IPS-20b (cell line): ENCODE measurements around the gene ZNF79.

Experiments used
- H3K27ac ChIP-seq: one replicate; pipeline ENCODE4 v1.5.1; 2013; ENCODE audit warnings: low read length
- H3K27me3 ChIP-seq: 2 replicates; pipeline ENCODE4 v1.6.1; 2013; ENCODE audit warnings: mild to moderate bottlenecking, low read length, inconsistent platforms; ENCODE audit not compliant: insufficient read depth
- H3K36me3 ChIP-seq: 2 replicates; pipeline ENCODE4 v1.6.1; 2013; ENCODE audit warnings: low read depth, mild to moderate bottlenecking, inconsistent platforms, low read length, moderate library complexity; ENCODE audit not compliant: insufficient read depth
- H3K4me1 ChIP-seq: 2 replicates; pipeline ENCODE4 v1.6.1; 2013; ENCODE audit warnings: mild to moderate bottlenecking, control low read depth, inconsistent platforms, low read length, moderate library complexity; ENCODE audit not compliant: insufficient read depth
- H3K4me3 ChIP-seq: 2 replicates; pipeline ENCODE4 v1.5.1; 2013; ENCODE audit warnings: mild to moderate bottlenecking, low read length, inconsistent platforms
- H3K9ac ChIP-seq: 2 replicates; pipeline ENCODE4 v1.6.1; 2013; ENCODE audit warnings: low read depth, mild to moderate bottlenecking, inconsistent platforms, low read length, moderate library complexity
- H3K9me3 ChIP-seq: 2 replicates; pipeline ENCODE4 v1.6.1; 2013; ENCODE audit warnings: mild to moderate bottlenecking, low read depth, low read length, inconsistent platforms; ENCODE audit not compliant: insufficient read depth

Gene ZNF79

DNA sequence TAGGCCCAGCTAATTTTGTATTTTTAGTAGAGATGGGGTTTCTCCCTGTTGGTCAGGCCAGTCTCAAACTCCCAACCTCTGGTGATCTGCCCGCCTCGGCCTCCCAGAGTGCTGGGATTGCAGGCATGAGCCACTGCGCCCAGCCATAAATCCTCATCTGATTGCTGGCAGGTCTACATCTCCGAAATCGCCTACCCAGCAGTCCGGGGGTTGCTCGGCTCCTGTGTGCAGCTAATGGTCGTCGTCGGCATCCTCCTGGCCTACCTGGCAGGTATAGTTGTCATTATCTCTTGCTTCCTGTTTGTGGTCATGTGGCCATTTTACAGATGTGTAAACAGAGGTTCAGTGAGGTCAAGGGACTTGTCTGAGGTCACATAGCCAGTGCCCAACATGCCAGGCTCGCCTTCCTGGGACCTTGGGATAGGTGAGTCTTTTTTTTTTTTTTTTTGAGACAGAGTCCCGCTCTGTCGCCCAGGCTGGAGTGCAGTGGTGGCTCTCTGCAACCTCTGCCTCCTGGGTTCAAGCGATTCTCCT lies 24.4 kb upstream of the ZNF79 start:
- Histone ChIP-seq H3K27ac (no peak overlapping the region), H3K27me3 (peaks cover 10% of the 10 kb centered on the region), H3K9ac (no peak overlapping the region), H3K9me3 (no peaks in the 10 kb centered on the region), H3K36me3 (peaks cover 24% of the 10 kb centered on the region; the same call in 1 of the 2 replicates), H3K4me1 (peaks cover 7% of the 10 kb centered on the region; the same call in 1 of the 2 replicates), H3K4me3 (no peak overlapping the region)

DNA sequence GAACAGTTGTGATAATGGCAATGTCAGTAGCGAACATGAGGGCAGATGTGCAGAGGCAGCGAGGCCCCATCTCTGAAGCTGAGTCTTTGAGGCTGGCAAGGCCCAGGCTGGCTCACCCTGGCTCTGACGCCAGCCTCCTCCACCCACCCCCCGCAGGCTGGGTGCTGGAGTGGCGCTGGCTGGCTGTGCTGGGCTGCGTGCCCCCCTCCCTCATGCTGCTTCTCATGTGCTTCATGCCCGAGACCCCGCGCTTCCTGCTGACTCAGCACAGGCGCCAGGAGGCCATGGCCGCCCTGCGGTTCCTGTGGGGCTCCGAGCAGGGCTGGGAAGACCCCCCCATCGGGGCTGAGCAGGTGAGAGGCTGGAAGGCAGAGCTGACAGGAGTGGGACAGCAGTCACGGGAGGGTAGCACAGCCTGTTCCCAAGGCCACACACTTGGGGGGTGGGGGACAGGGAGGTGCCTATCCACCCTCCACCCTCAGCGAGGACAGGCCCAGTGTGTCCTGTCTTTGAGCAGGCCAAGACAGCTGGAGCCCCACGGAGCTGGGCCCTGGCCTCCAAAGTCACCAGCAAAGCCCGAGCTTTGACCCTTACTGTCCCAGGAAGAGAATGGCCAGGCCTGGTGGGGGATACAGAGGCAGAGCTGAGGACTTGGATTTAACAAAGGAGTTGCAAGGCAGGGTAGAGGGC lies 21.6 kb upstream of the ZNF79 start:
- Histone ChIP-seq H3K4me3 (no peak overlapping the region), H3K36me3 (peaks cover 36% of the 10 kb centered on the region), H3K9me3 (no peaks in the 10 kb centered on the region), H3K9ac (no peak overlapping the region), H3K27ac (no peak overlapping the region), H3K27me3 (no peaks in the 10 kb centered on the region), H3K4me1 (0 out of 2 replicates have a peak, but pooled peaks cover 3% of the 10 kb centered on the region)

DNA sequence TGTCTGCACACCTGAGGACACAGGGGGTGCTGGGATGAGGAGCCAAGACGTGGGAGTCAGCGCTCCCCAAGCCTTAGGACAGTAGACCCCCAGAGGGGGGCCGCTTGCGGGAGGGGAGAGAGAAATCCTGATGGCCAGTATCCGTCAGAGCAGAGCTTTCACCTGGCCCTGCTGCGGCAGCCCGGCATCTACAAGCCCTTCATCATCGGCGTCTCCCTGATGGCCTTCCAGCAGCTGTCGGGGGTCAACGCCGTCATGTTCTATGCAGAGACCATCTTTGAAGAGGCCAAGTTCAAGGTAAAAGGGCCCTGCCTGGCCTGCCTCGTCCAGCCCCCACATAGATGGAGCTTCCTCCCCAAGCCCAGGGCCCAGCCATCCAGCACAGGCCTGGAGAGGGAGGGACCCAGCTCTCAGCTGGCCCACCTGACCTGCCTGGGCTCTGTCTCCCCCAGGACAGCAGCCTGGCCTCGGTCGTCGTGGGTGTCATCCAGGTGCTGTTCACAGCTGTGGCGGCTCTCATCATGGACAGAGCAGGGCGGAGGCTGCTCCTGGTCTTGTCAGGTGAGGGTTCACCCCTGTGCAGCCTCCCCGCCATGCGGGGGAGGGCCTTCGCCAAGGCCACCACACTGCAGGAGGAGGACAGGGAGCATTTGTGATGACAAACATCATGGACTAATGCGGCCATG lies 20.5 kb upstream of the ZNF79 start:
- H3K4me1 ChIP-seq, result no peaks in the 10 kb centered on the region
- no peak overlapping the region for H3K9ac ChIP-seq
- peaks cover 36% of the 10 kb centered on the region for H3K36me3 ChIP-seq
- H3K27ac ChIP-seq, result no peak overlapping the region
- H3K27me3 ChIP-seq, result no peaks in the 10 kb centered on the region
- no peaks in the 10 kb centered on the region for H3K9me3 ChIP-seq
- no peak overlapping the region for H3K4me3 ChIP-seq

DNA sequence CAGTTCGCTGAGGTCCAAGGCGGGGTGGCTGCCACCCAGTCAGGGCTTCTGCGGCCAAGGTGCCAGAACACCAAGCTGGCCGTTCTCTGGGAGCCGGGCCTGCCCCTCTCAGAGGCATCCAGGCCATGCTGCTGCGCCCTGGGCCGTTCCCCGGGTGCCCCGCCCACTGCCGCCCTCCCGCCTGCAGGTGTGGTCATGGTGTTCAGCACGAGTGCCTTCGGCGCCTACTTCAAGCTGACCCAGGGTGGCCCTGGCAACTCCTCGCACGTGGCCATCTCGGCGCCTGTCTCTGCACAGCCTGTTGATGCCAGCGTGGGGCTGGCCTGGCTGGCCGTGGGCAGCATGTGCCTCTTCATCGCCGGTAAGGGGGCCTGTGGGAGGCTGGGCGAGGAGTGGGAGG lies 19.6 kb upstream of the ZNF79 start:
- peaks cover 36% of the 10 kb centered on the region for H3K36me3 ChIP-seq
- no peaks in the 10 kb centered on the region for H3K4me1 ChIP-seq

DNA sequence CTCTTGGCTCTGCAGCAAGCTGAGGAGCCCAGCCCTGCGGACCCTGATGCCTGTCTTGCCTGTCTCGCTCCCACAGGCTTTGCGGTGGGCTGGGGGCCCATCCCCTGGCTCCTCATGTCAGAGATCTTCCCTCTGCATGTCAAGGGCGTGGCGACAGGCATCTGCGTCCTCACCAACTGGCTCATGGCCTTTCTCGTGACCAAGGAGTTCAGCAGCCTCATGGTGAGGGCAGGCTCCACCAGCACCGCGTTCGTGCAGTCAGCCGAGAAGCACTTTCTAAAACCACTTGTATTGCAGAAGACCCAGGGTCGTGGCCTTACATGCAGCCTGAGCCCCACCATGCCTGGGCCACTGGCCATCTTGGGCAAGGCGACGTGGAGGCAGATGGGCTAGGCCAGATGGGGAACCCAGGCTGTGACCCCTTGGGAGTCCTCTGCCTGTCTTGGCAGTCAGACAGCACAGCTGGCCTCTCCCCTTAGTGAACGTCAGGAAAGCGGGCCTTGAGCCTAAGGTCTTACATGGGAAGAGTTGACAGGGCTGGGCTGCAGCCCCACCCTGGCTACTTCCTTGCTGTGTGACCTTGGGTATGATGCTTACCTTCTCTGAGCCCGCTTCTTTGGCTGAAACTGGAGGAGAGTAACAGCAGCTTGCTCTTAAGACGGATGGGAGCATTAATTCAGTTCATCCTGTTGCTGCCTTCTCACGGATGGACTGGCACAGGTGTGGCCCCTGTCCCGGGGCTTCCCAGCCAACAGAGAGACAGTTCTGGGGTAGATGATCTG lies 18.6 kb upstream of the ZNF79 start:
- Histone ChIP-seq H3K4me3 (no peak overlapping the region), H3K27me3 (no peaks in the 10 kb centered on the region), H3K4me1 (no peaks in the 10 kb centered on the region), H3K9ac (no peak overlapping the region), H3K27ac (no peak overlapping the region), H3K9me3 (no peaks in the 10 kb centered on the region), H3K36me3 (peaks cover 33% of the 10 kb centered on the region)

More for the DNA sequence above, 19.6 kb upstream of the ZNF79 start:
- no peaks in the 10 kb centered on the region for H3K9me3 ChIP-seq
- H3K27me3 ChIP-seq, result no peaks in the 10 kb centered on the region
- H3K27ac ChIP-seq, result no peak overlapping the region
- no peak overlapping the region for H3K4me3 ChIP-seq
- H3K9ac ChIP-seq, result no peak overlapping the region

DNA sequence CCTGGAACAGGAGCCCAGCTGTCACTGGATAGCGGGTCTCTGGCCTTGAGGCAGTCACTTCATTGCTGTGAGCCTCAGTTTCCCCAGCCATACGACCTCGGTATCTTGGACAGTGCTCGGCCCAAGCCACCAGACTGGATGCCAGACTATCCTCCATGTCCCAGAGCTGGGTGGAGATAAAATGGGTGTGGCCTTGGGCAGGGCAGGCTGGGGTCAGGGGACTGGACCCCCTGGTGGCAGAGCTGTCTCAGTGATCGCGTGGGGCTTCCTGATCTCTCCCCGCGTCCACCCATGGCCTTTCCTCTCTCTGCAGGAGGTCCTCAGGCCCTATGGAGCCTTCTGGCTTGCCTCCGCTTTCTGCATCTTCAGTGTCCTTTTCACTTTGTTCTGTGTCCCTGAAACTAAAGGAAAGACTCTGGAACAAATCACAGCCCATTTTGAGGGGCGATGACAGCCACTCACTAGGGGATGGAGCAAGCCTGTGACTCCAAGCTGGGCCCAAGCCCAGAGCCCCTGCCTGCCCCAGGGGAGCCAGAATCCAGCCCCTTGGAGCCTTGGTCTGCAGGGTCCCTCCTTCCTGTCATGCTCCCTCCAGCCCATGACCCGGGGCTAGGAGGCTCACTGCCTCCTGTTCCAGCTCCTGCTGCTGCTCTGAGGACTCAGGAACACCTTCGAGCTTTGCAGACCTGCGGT lies 17.2 kb upstream of the ZNF79 start:
- H3K4me1 ChIP-seq, result no peaks in the 10 kb centered on the region
- no peaks in the 10 kb centered on the region for H3K27me3 ChIP-seq
- no peaks in the 10 kb centered on the region for H3K9me3 ChIP-seq
- peaks cover 22% of the 10 kb centered on the region for H3K36me3 ChIP-seq
- no peak overlapping the region for H3K27ac ChIP-seq
- H3K9ac ChIP-seq, result no peak overlapping the region
- H3K4me3 ChIP-seq, result no peak overlapping the region

DNA sequence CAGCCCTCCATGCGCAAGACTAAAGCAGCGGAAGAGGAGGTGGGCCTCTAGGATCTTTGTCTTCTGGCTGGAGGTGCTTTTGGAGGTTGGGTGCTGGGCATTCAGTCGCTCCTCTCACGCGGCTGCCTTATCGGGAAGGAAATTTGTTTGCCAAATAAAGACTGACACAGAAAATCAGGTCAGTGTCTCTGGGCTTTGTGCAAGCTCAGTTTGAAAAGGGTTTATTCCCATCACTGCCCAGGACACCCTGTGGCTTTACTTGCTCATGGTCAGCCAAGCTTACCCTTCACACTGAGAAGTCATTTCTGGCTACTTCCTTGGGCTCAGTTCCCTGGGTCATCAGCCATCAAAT lies 16.7 kb upstream of the ZNF79 start:
- peaks cover 19% of the 10 kb centered on the region for H3K36me3 ChIP-seq
- no peaks in the 10 kb centered on the region for H3K4me1 ChIP-seq
- no peaks in the 10 kb centered on the region for H3K27me3 ChIP-seq
- no peak overlapping the region for H3K4me3 ChIP-seq
- H3K9ac ChIP-seq, result no peak overlapping the region
- no peaks in the 10 kb centered on the region for H3K9me3 ChIP-seq
- H3K27ac ChIP-seq, result no peak overlapping the region

DNA sequence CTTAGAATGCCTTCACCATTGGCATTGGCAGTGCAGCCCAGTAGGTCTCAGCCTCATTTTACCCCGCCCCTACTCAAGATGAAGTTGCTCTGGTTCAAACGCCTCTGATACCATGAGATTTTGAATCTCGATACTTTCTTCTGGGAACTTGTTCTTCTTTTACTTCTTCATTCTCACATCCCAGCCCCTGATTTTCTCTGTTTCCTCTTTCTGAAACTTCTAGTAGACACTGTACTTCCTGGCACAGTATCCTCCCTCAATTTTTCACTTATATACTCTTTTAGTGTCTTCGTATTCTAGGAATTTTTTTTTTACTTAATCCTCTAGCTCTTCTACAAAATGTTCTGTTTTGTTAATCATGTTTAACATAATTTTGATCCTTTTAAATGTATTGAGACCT lies 13.1 kb upstream of the ZNF79 start:
- Histone ChIP-seq H3K27ac (no peak overlapping the region), H3K4me3 (no peak overlapping the region), H3K27me3 (no peaks in the 10 kb centered on the region), H3K9ac (no peak overlapping the region), H3K36me3 (no peaks in the 10 kb centered on the region), H3K9me3 (no peaks in the 10 kb centered on the region), H3K4me1 (no peaks in the 10 kb centered on the region)

DNA sequence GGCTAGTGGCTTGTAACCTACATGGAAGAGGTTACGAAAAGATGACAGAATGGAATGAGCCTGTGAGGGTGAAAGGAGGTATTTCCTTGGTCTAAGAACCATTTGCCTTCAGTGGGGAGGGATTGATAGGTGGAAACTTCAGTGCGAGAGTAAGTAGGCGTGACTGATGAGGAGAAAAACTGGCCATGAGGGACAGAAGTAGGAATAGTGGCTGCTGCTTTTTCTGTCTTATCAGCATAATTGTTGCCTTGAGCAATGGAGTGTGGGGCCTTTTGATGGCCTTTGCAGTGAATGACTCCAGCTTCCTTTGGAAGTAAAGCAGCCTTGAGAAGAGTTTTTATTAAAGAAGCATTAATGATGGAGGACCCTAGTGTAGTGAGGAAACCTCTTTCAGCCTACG lies 9.0 kb upstream of the ZNF79 start:
- H3K9ac ChIP-seq, result no peak overlapping the region
- no peaks in the 10 kb centered on the region for H3K36me3 ChIP-seq
- H3K9me3 ChIP-seq, result no peaks in the 10 kb centered on the region
- no peaks in the 10 kb centered on the region for H3K27me3 ChIP-seq
- no peak overlapping the region for H3K4me3 ChIP-seq
- 0 out of 2 replicates have a peak, but pooled peaks cover 3% of the 10 kb centered on the region for H3K4me1 ChIP-seq
- H3K27ac ChIP-seq, result no peak overlapping the region

DNA sequence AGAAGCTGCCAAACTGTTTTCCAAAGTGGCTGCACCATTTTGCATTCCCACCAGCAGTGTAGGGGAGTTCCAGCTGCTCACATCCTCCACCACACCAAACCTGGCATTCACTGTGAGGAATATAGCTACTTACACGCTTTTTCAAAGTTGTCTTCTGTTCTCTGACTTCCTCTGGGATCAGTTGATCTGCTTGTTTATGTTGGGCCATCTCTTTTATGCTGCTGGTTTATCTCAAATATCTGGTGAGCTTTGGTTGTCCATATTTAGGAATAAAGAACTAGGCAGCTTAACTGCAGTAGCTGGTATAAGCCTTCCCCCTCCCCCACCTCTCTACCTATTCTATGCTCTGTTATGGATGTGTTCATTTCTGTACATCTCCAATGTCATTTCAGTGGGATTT lies 8.5 kb upstream of the ZNF79 start:
- H3K4me3 ChIP-seq, result no peak overlapping the region
- H3K9ac ChIP-seq, result no peak overlapping the region
- H3K36me3 ChIP-seq, result no peaks in the 10 kb centered on the region
- H3K9me3 ChIP-seq, result no peaks in the 10 kb centered on the region
- H3K27ac ChIP-seq, result no peak overlapping the region
- 0 out of 2 replicates have a peak, but pooled peaks cover 3% of the 10 kb centered on the region for H3K4me1 ChIP-seq
- H3K27me3 ChIP-seq, result no peaks in the 10 kb centered on the region
